ENCODE results near the gene RERE.

DNA sequence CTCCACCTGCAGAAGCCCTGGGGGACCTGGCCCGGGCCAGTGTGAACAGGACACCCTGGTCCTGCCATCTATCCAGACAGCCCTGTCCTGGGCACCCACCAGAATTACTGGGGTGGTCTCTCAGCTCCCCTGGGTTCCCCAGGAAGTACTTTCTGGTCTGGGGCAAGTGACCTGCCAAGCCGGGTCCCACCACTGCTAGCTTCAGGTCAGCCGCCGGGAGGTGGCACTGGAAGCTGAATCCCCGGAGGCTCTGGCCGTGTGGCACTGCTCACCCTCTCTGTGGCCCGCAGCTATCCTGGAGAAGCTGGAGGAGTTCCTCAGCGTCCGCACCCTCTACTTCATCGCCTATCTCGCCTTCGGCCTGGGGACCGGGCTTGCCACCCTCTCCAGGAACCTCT lies 478.2 kb downstream of the RERE start:
- TF ChIP-seq POLR2AphosphoS5 (IDR thresholded peaks at IDR 0.05; ENCODE audit: low read depth, low read length) (no peak), TCF7L2 (IDR thresholded peaks at IDR 0.05; ENCODE audit: low read depth, low read length) (no peak)
- TF ChIP-seq, protein P1, sequence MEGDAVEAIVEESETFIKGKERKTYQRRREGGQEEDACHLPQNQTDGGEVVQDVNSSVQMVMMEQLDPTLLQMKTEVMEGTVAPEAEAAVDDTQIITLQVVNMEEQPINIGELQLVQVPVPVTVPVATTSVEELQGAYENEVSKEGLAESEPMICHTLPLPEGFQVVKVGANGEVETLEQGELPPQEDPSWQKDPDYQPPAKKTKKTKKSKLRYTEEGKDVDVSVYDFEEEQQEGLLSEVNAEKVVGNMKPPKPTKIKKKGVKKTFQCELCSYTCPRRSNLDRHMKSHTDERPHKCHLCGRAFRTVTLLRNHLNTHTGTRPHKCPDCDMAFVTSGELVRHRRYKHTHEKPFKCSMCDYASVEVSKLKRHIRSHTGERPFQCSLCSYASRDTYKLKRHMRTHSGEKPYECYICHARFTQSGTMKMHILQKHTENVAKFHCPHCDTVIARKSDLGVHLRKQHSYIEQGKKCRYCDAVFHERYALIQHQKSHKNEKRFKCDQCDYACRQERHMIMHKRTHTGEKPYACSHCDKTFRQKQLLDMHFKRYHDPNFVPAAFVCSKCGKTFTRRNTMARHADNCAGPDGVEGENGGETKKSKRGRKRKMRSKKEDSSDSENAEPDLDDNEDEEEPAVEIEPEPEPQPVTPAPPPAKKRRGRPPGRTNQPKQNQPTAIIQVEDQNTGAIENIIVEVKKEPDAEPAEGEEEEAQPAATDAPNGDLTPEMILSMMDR (IDR thresholded peaks at IDR 0.05), result no peak

Measured in Panc1 (cell line).